HCT116 (cell line): ENCODE results near the gene MAPK7. TPM values are rescaled to one million over a fixed set of nuclear protein-coding genes. Genes with fewer than 3 reads are reported as not detected.

Source experiments
- ATAC-seq: fragments of 200-7000 bp; cut with Tn5 transposase; 2 replicates; pipeline ENCODE4 v1.9.1; 2020; ENCODE audit warnings: mild to moderate bottlenecking, moderate library complexity
- BruUV-seq: library from RNA; stranded (reverse); fragments of 400-500 nt; replicated peaks from 2 replicates; lab custom pipeline; 2021; lab: Mats Ljungman, UMichigan
- CTCF ChIA-PET: fragments of 300-600 bp; sonication (Branson Sonifier 250); formaldehyde crosslinking; loops from one replicate; lab custom pipeline; 2021; ENCODE audit warnings: antibody characterized with exemption; lab: Charles Lee
- POLR2A ChIA-PET: fragments of 300-600, 350-600 bp; sonication (Branson Sonifier 250); formaldehyde crosslinking; loops from one replicate; lab custom pipeline; 2021; ENCODE audit warnings: antibody characterized with exemption; lab: Charles Lee
- RAD21 ChIA-PET, 2 experiments: fragments of 300-600 bp; sonication (Branson Sonifier 250); formaldehyde crosslinking; loops; one replicate each; lab custom pipeline; 2023; ENCODE audit warnings: low total read pairs in 2 of 2; ENCODE audit not compliant: uncharacterized antibody in 2 of 2, unreplicated experiment in 2 of 2, low non-redundant PET in 1 of 2; lab: Charles Lee
- DNase-seq: peaks from one replicate; pipeline ENCODE4 v3.0.0-alpha.2; 2010; ENCODE audit warnings: low read depth, low spot score
- H2AFZ ChIP-seq: fragments of 200-600 bp; shearing (Covaris generic), sonication (generic); 2 replicates; pipeline ENCODE4 v1.6.1; 2017; ENCODE audit warnings: low read depth, mixed run types, mixed read lengths, antibody characterized with exemption, low read length; ENCODE audit not compliant: poor library complexity, severe bottlenecking
- H3K27ac ChIP-seq: 2 replicates; pipeline ENCODE4 v1.5.1; 2012; ENCODE audit warnings: low read depth, low read length
- H3K27me3 ChIP-seq: fragments of 200-600 bp; sonication (generic); 2 replicates; pipeline ENCODE4 v1.6.1; 2016; ENCODE audit warnings: mixed run types, low read length, mixed read lengths; ENCODE audit not compliant: insufficient read depth
- H3K36me3 ChIP-seq, 2 experiments: fragments of 200-500 bp in 1 of 2; fragments of 200-600 bp in 1 of 2; sonication (Bioruptor generic) in 1 of 2; sonication (generic) in 1 of 2; 2 replicates each; pipeline versions ENCODE4 v1.5.1 to v1.6.1; 2014 to 2016; ENCODE audit warnings: low read length in 2 of 2, inconsistent platforms in 1 of 2, mixed read lengths in 1 of 2, mixed run types in 1 of 2; ENCODE audit not compliant: insufficient read depth in 2 of 2, control insufficient read depth in 1 of 2
- H3K4me1 ChIP-seq, 2 experiments: fragments of 200-600 bp in 1 of 2; sonication (generic) in 1 of 2; 2 replicates each; pipeline versions ENCODE4 v1.5.1 to v1.6.1; 2012 to 2017; ENCODE audit warnings: low read length in 2 of 2, inconsistent platforms in 1 of 2, mild to moderate bottlenecking in 1 of 2, mixed read lengths in 1 of 2, mixed run types in 1 of 2, moderate library complexity in 1 of 2; ENCODE audit not compliant: insufficient read depth in 2 of 2, control insufficient read depth in 1 of 2
- H3K4me2 ChIP-seq: fragments of 200-600 bp; sonication (generic); 2 replicates; pipeline ENCODE4 v1.6.1; 2017; ENCODE audit warnings: mixed run types, low read length, mixed read lengths
- H3K4me3 ChIP-seq, 2 experiments: fragments of 200-600 bp in 1 of 2; sonication (generic) in 1 of 2; replicated peaks in 1 of 2; 2 replicates each; pipeline ENCODE4 v1.5.1; 2011 to 2016; ENCODE audit warnings: low read length in 2 of 2, control low read depth in 1 of 2, low read depth in 1 of 2, mild to moderate bottlenecking in 1 of 2, mixed read lengths in 1 of 2, mixed run types in 1 of 2
- H3K79me2 ChIP-seq: fragments of 200-600 bp; sonication (generic); 2 replicates; pipeline ENCODE4 v1.6.1; 2017; ENCODE audit warnings: mild to moderate bottlenecking, mixed run types, low read length, moderate library complexity, mixed read lengths; ENCODE audit not compliant: insufficient read depth
- H3K9ac ChIP-seq: fragments of 200-600 bp; sonication (generic); 2 replicates; pipeline ENCODE4 v1.6.1; 2016; ENCODE audit warnings: low read length, mixed read lengths
- H3K9me2 ChIP-seq: fragments of 200-600 bp; sonication (generic), shearing (Covaris generic); 2 replicates; pipeline ENCODE4 v1.6.1; 2017; ENCODE audit warnings: mixed run types, mild to moderate bottlenecking, moderate library complexity; ENCODE audit not compliant: insufficient read depth
- H3K9me3 ChIP-seq, 2 experiments: fragments of 200-500 bp in 1 of 2; fragments of 200-600 bp in 1 of 2; sonication (Bioruptor generic) in 1 of 2; sonication (generic) in 1 of 2; 2 replicates each; pipeline ENCODE4 v1.6.1; 2014 to 2017; ENCODE audit warnings: low read length in 2 of 2, mixed read lengths in 2 of 2, inconsistent platforms in 1 of 2, low read depth in 1 of 2, mild to moderate bottlenecking in 1 of 2, mixed run types in 1 of 2, moderate library complexity in 1 of 2; ENCODE audit not compliant: control insufficient read depth in 1 of 2, insufficient read depth in 1 of 2
- H4K20me1 ChIP-seq: fragments of 200-600 bp; sonication (generic), shearing (Covaris generic); 2 replicates; pipeline ENCODE4 v1.6.1; 2017; ENCODE audit warnings: mixed run types, mild to moderate bottlenecking, moderate library complexity; ENCODE audit not compliant: insufficient read depth
- ATF3 ChIP-seq: IDR thresholded peaks from 2 replicates; pipeline ENCODE4 v1.6.1; 2012
- CEBPB ChIP-seq: IDR thresholded peaks from 2 replicates; pipeline ENCODE4 v1.6.1; 2012; ENCODE audit warnings: low read depth
- CTCF ChIP-seq, 3 experiments: fragments of 200-600 bp in 1 of 3; sonication (generic) in 1 of 3; IDR thresholded peaks in 2 of 3; conservative IDR thresholded peaks in 1 of 3; 2 replicates each; pipeline ENCODE4 v1.5.1; 2012 to 2017; ENCODE audit warnings: low read depth in 2 of 3, low read length in 2 of 3, antibody characterized with exemption in 1 of 3, borderline replicate concordance in 1 of 3, control low read depth in 1 of 3, mild to moderate bottlenecking in 1 of 3, mixed read lengths in 1 of 3, mixed run types in 1 of 3, moderate library complexity in 1 of 3; ENCODE audit not compliant: insufficient read depth in 1 of 3
- EGR1 ChIP-seq: IDR thresholded peaks from 2 replicates; pipeline ENCODE4 v1.6.1; 2012; ENCODE audit warnings: low read depth
- ELF1 ChIP-seq: IDR thresholded peaks from 2 replicates; pipeline ENCODE4 v1.6.1; 2012; ENCODE audit warnings: low read depth, borderline replicate concordance
- EZH2phosphoT487 ChIP-seq: fragments of 200-600 bp; IDR thresholded peaks from 2 replicates; pipeline ENCODE4 v1.6.1; 2018; ENCODE audit warnings: antibody characterized with exemption, borderline replicate concordance
- FOSL1 ChIP-seq: IDR thresholded peaks from 2 replicates; pipeline ENCODE4 v1.6.1; 2012; ENCODE audit warnings: low read depth
- JUND ChIP-seq: IDR thresholded peaks from 2 replicates; pipeline ENCODE4 v1.6.1; 2012
- MAX ChIP-seq: IDR thresholded peaks from 2 replicates; pipeline ENCODE4 v1.6.1; 2012
- POLR2AphosphoS5 ChIP-seq: IDR thresholded peaks from 2 replicates; pipeline ENCODE4 v1.6.1; 2011; ENCODE audit warnings: mild to moderate bottlenecking, low read depth, low read length, moderate library complexity
- RAD21 ChIP-seq: IDR thresholded peaks from 2 replicates; pipeline ENCODE4 v1.6.1; 2012; ENCODE audit warnings: low read depth, mild to moderate bottlenecking
- SIN3A ChIP-seq: IDR thresholded peaks from 2 replicates; pipeline ENCODE4 v1.6.1; 2012; ENCODE audit warnings: low read depth
- TCF7L2 ChIP-seq: IDR thresholded peaks from 2 replicates; pipeline ENCODE4 v1.7.0; 2011; ENCODE audit warnings: borderline replicate concordance, inconsistent platforms; ENCODE audit not compliant: insufficient read depth, insufficient read length; ENCODE audit errors: extremely low read depth
- ZFX ChIP-seq: fragments of 450-650 bp; IDR thresholded peaks from 2 replicates; pipeline ENCODE4 v1.6.1; 2017
- intact Hi-C: fragments of 100-400 bp; cut with micrococcal nuclease; formaldehyde crosslinking; loops from 2 replicates; pipeline ENCODE4 v1.10.0; 2022
- total RNA-seq: library from RNA; stranded (reverse); gene quantifications from one replicate; pipeline ENCODE4 v1.2.1, GENCODE V29; 2021; ENCODE audit not compliant: unreplicated experiment

MAPK7 gene
- total RNA-seq, 1 experiment from 2014 or later: 15.3 TPM

GRCh38 chr17:19413761-19414160 is 35.5 kb downstream of the MAPK7 start:
- H3K4me3 ChIP-seq: no peak overlapping the region
- H3K4me1 ChIP-seq: peaks cover 9 to 23% of the 10 kb centered on the region in 2 experiments; a peak in 3 of 4 replicates
- no peak overlapping the region for H2AFZ ChIP-seq
- TF ChIP-seq POLR2AphosphoS5 (no peak), ATF3 (no peak), SIN3A (no peak), TCF7L2 (no peak), ZFX (no peak), MAX (no peak), EZH2phosphoT487 (no peak), ELF1 (no peak), RAD21 (no peak), EGR1 (no peak), FOSL1 (no peak), CTCF (IDR thresholded peaks at IDR 0.05 in 2 of 3, conservative IDR thresholded peaks at IDR 0.05 in 1 of 3; ENCODE audit: borderline replicate concordance in 1 of 3, insufficient read depth in 1 of 3, low read depth in 2 of 3, low read length in 2 of 3) (no peak), CEBPB (no peak), JUND (no peak)
- no peak overlapping the region for H3K4me2 ChIP-seq
- CTCF ChIA-PET: no interaction called here
- H4K20me1 ChIP-seq: no peaks in the 10 kb centered on the region
- H3K9me2 ChIP-seq: no peaks in the 10 kb centered on the region
- H3K27me3 ChIP-seq: no peaks in the 10 kb centered on the region
- no peaks in the 10 kb centered on the region for H3K9me3 ChIP-seq
- POLR2A ChIA-PET: interaction anchor here (0.9 kb wide), 1 partner anchor 36 kb away, joined by 3 read pairs; the partner anchor contains the start of gene MAPK7
- DNase-seq (no peak), ATAC-seq (no peak)
- H3K27ac ChIP-seq: no peak overlapping the region
- H3K36me3 ChIP-seq: no peaks in the 10 kb centered on the region
- no peak overlapping the region for H3K9ac ChIP-seq
- intact Hi-C loops: no loop called here
- no peaks in the 10 kb centered on the region for H3K79me2 ChIP-seq
- BruUV-seq: no TSS peak
- RAD21 ChIA-PET: no interaction called here
